GM21360 (cell line): Measurements from ENCODE around the gene TBC1D8.

Experiments
- ATAC-seq: cut with Tn5 transposase; IDR thresholded peaks from one replicate; pipeline ENCODE4 v1.9.1; 2021; ENCODE audit warnings: mild to moderate bottlenecking, moderate library complexity; ENCODE audit not compliant: unreplicated experiment

Gene TBC1D8

GRCh38 chr2:101113441-101114267 is 37.5 kb downstream of the TBC1D8 start:
- no peak for ATAC-seq

- ATAC-seq: no peak
These were observed 38.4 kb downstream of the TBC1D8 start for GRCh38 chr2:101112772-101113157.

- ATAC-seq: no peak
These were observed 39.0 kb downstream of the TBC1D8 start for GRCh38 chr2:101111917-101112771.

GRCh38 chr2:101111262-101111838 is 39.8 kb downstream of the TBC1D8 start:
- no peak for ATAC-seq

- ATAC-seq: no peak
These were observed 41.6 kb downstream of the TBC1D8 start for GRCh38 chr2:101109451-101110118.

- ATAC-seq: no peak
These were observed 42.8 kb downstream of the TBC1D8 start for GRCh38 chr2:101108357-101108756.

- ATAC-seq: no peak
These were observed 43.9 kb downstream of the TBC1D8 start for GRCh38 chr2:101107241-101107640.

GRCh38 chr2:101106453-101107181 is 44.6 kb downstream of the TBC1D8 start:
- no peak for ATAC-seq

GRCh38 chr2:101105654-101106053 is 45.5 kb downstream of the TBC1D8 start:
- ATAC-seq: no peak

- no peak for ATAC-seq
These were observed 53.5 kb downstream of the TBC1D8 start for GRCh38 chr2:101097638-101098037.

GRCh38 chr2:101096619-101097142 is 54.5 kb downstream of the TBC1D8 start:
- ATAC-seq: no peak

GRCh38 chr2:101094351-101094750 is 56.8 kb downstream of the TBC1D8 start:
- ATAC-seq: no peak

GRCh38 chr2:101089942-101090799 is 61.0 kb downstream of the TBC1D8 start:
- no peak for ATAC-seq

GRCh38 chr2:101089419-101089818 is 61.8 kb downstream of the TBC1D8 start:
- peak; percentile 89 for ATAC-seq

GRCh38 chr2:101087638-101088037 is 63.5 kb downstream of the TBC1D8 start:
- ATAC-seq: no peak

GRCh38 chr2:101083613-101084012 is 67.6 kb downstream of the TBC1D8 start:
- ATAC-seq: no peak

GRCh38 chr2:101082998-101083397 is 68.2 kb downstream of the TBC1D8 start:
- no peak for ATAC-seq

- no peak for ATAC-seq
These were observed 69.7 kb downstream of the TBC1D8 start for GRCh38 chr2:101081375-101081907.
